K562 (cell line): ENCODE results near the gene FSTL1. TPM values are rescaled to one million over a fixed set of nuclear protein-coding genes. Genes with fewer than 3 reads are reported as not detected.

Experiments
- ATF3 ChIP-seq, 2 experiments: fragments of 450-650 bp in 1 of 2; sonication (generic) in 1 of 2; formaldehyde crosslinking in 1 of 2; IDR thresholded peaks in 1 of 2; conservative IDR thresholded peaks in 1 of 2; 2 replicates each; pipeline versions ENCODE4 v1.6.1 to v1.8.1; 2016 to 2023; ENCODE audit warnings: mild to moderate bottlenecking in 2 of 2, moderate library complexity in 2 of 2, inconsistent platforms in 1 of 2, missing genetic modification reagents in 1 of 2
- FOXP1 ChIP-seq: sonication (generic); formaldehyde crosslinking; IDR thresholded peaks from 2 replicates; pipeline ENCODE4 v1.8.0; 2022; ENCODE audit warnings: mild to moderate bottlenecking, missing genetic modification reagents
- FUS ChIP-seq: fragments of 200-400 bp; formaldehyde crosslinking; optimal IDR thresholded peaks from 2 replicates; pipeline ENCODE3; 2017; ENCODE audit warnings: low read depth, low read length
- HNRNPUL1 ChIP-seq: fragments of 200-400 bp; formaldehyde crosslinking; IDR thresholded peaks from 2 replicates; pipeline ENCODE4 v1.6.1; 2017; ENCODE audit warnings: low read length
- MLLT1 ChIP-seq, 2 experiments: fragments of 450-650 bp; IDR thresholded peaks; 2 replicates each; pipeline ENCODE4 v1.6.1; 2016
- ZNF592 ChIP-seq: fragments of 450-650 bp; IDR thresholded peaks from 2 replicates; pipeline ENCODE4 v1.6.1; 2017; ENCODE audit warnings: antibody characterized with exemption, mild to moderate bottlenecking
- polyA plus RNA-seq, 8 experiments: library from polyadenylated mRNA; depleted of rRNA in 4 of 8; stranded (reverse) in 5 of 8; unstranded in 3 of 8; fragments of >200 nt; fragmentation: Nextera tagmentation in 2 of 8; fragmentation: Illumina TruSeq in 1 of 8; extraction: Ambion mirVana in 2 of 8; extraction: Trizol in 1 of 8; gene quantifications; 2 replicates each; pipeline versions ENCODE4 v1.2.1 to v1.2.3, GENCODE V29; 2011 to 2014; ENCODE audit warnings: inconsistent platforms in 1 of 8, missing spikeins in 1 of 8
- total RNA-seq, 7 experiments: library from RNA; depleted of rRNA in 6 of 7; stranded (reverse); fragments of >200 nt in 6 of 7; fragmentation: Illumina TruSeq in 2 of 7; extraction: Trizol in 2 of 7; gene quantifications; 2 replicates each; pipeline versions ENCODE4 v1.2.1 to v1.2.3, GENCODE V29; 2011 to 2021; ENCODE audit warnings: low replicate concordance in 1 of 7

FSTL1 gene
- total and polyA plus RNA-seq, 9 of the 15 experiments (the other 6 are each of a cell fraction or from before 2014, with no cell fraction given), result 0.01 to 0.58 (median 0.08) TPM; not detected in 2

GRCh38 chr3:120495809-120496208 is 45.0 kb upstream of the FSTL1 start (continued):
- TF ChIP-seq MLLT1 (IDR thresholded peaks at IDR 0.05), result no peak
- no peak for TF ChIP-seq FOXP1 (CRISPR knock-in tag)
- no peak for TF ChIP-seq ATF3 (IDR thresholded peaks at IDR 0.05)
- TF ChIP-seq ATF3 (CRISPR knock-in tag; conservative IDR thresholded peaks at IDR 0.05), result no peak
- TF ChIP-seq FUS, result no peak
- TF ChIP-seq HNRNPUL1, result no peak
- no peak for TF ChIP-seq ZNF592
